A549 (cell line): ENCODE measurements around the gene PDHX.

Source experiments
- CTCF ChIP-seq: fragments of >200 bp; sonication (Bioruptor Twin); formaldehyde crosslinking; IDR thresholded peaks from 3 replicates; pipeline ENCODE4 v1.5.1; 2016
- ESRRA ChIP-seq: fragments of 150-350 bp; IDR thresholded peaks from 2 replicates; pipeline ENCODE4 v1.6.1; 2014; ENCODE audit warnings: mild to moderate bottlenecking, low read length, borderline replicate concordance
- MAFK ChIP-seq: fragments of 450-650 bp; IDR thresholded peaks from 2 replicates; pipeline ENCODE4 v1.6.1; 2014; ENCODE audit not compliant: partially characterized antibody
- NR3C1 ChIP-seq: fragments of >200 bp; sonication (Bioruptor Twin); formaldehyde crosslinking; IDR thresholded peaks from 3 replicates; pipeline ENCODE4 v1.6.1; 2017
- RAD21 ChIP-seq, 2 experiments: fragments of >200 bp in 1 of 2; sonication (Bioruptor Twin) in 1 of 2; formaldehyde crosslinking in 1 of 2; IDR thresholded peaks in 1 of 2; conservative IDR thresholded peaks in 1 of 2; 2 replicates in 1 of 2; 3 replicates in 1 of 2; pipeline ENCODE4 v1.6.1; 2012 to 2018; ENCODE audit warnings: inconsistent platforms in 1 of 2
- REST ChIP-seq: fragments of 200-600 bp; sonication (generic); IDR thresholded peaks from 2 replicates; pipeline ENCODE4 v1.6.1; 2016; ENCODE audit warnings: antibody characterized with exemption, mild to moderate bottlenecking, moderate library complexity
- SMC3 ChIP-seq: fragments of >200 bp; sonication (Bioruptor Twin); formaldehyde crosslinking; IDR thresholded peaks from 3 replicates; pipeline ENCODE4 v1.6.1; 2018; ENCODE audit warnings: inconsistent platforms
- ZFP36 ChIP-seq: fragments of 450-650 bp; IDR thresholded peaks from 2 replicates; pipeline ENCODE4 v1.6.1; 2014; ENCODE audit warnings: borderline replicate concordance; ENCODE audit not compliant: partially characterized antibody
- ZNF302 ChIP-seq: fragments of 250-450 bp; sonication (Bioruptor Pico); IDR thresholded peaks from 2 replicates; pipeline ENCODE4 v1.9.0; 2021; ENCODE audit warnings: inconsistent platforms, mild to moderate bottlenecking, moderate library complexity
- ZSCAN20 ChIP-seq: fragments of 250-450 bp; sonication (Bioruptor Pico); IDR thresholded peaks from 2 replicates; pipeline ENCODE4 v1.8.0; 2022; ENCODE audit warnings: mild to moderate bottlenecking, moderate library complexity
- TF ChIP-seq, protein P1 (sequence below): IDR thresholded peaks from 2 replicates; pipeline ENCODE4 v1.6.1; 2012

DNA sequence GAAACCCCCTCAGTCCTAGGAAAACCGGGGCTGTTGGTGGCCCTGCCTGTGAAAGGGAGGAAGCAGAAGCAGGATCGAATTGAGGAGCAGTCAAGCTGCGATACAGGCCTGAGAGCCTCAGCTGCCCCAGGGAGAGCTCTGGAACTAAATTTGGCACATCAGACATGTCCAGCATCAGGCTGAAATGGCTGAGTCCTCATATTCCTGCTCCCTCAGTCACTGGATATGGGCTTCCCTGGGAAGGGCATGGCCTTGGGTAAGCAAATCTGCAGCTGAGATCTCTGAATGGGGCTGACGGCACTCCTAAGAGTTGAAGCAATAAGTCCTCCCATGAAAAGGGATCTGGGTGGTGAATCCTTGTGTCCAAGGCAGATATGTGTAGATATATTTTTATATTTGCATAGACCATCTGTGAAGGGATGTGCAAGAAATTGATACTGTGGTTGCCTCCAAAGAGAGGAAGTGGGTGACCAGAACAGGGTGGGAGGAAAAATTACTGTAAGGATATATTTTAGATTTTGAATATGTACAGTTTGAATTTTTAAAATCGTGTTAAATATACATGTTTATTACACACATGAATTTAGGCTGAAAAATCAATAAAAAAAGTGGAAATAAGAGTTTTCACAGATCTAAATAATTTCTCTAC lies 45.7 kb upstream of the PDHX start:
- TF ChIP-seq CTCF (no peak), RAD21 (conservative IDR thresholded peaks at IDR 0.05 in 1 of 2, IDR thresholded peaks at IDR 0.05 in 1 of 2) (no peak), ESRRA (no peak), SMC3 (no peak), ZSCAN20 (CRISPR knock-in tag) (no peak), NR3C1 (no peak), MAFK (no peak), REST (no peak), ZNF302 (no peak), ZFP36 (no peak)
- TF ChIP-seq, protein P1, sequence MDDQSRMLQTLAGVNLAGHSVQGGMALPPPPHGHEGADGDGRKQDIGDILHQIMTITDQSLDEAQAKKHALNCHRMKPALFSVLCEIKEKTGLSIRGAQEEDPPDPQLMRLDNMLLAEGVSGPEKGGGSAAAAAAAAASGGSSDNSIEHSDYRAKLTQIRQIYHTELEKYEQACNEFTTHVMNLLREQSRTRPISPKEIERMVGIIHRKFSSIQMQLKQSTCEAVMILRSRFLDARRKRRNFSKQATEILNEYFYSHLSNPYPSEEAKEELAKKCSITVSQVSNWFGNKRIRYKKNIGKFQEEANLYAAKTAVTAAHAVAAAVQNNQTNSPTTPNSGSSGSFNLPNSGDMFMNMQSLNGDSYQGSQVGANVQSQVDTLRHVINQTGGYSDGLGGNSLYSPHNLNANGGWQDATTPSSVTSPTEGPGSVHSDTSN, result no peak
